Tibial artery (tissue), 4 donors: Measurements from ENCODE around the gene MICB.
"Not testable (repeated sequence)": the region's sequence is repeated elsewhere in the genome, so short reads cannot be mapped to it uniquely, and the experiment has no call there.

ENCODE experiments used
- DNase-seq, 2 donors: peaks; one replicate each; pipeline ENCODE4 v3.0.0-alpha.2; 2019
- H3K27ac ChIP-seq, 2 donors: fragments of 200-600 bp; sonication (generic) in 1 of 2; 1 replicate in 1 of 2; 2 replicates in 1 of 2; pipeline ENCODE4 v1.5.1; 2018 to 2019; ENCODE audit warnings: mild to moderate bottlenecking in 1 of 2
- H3K27me3 ChIP-seq, 2 donors: fragments of 200-600 bp; sonication (generic) in 1 of 2; one replicate each; pipeline versions ENCODE4 v1.5.1 to v1.6.0; 2016 to 2019
- H3K36me3 ChIP-seq, 3 donors: fragments of 200-600 bp; sonication (generic) in 2 of 3; one replicate each; pipeline ENCODE4 v1.5.1; 2016 to 2019; ENCODE audit warnings: mild to moderate bottlenecking in 2 of 3
- H3K4me1 ChIP-seq, 4 donors: fragments of 200-600 bp; sonication (generic) in 2 of 4; 1 replicate in 3 of 4; 2 replicates in 1 of 4; pipeline ENCODE4 v1.5.1; 2016 to 2019
- H3K4me3 ChIP-seq, 2 donors: fragments of 200-600 bp; sonication (generic) in 1 of 2; 1 replicate in 1 of 2; 2 replicates in 1 of 2; pipeline ENCODE4 v1.5.1; 2018 to 2019; ENCODE audit warnings: mild to moderate bottlenecking in 2 of 2
- H3K9me3 ChIP-seq, 3 donors: fragments of 200-600 bp; sonication (generic) in 1 of 3; one replicate each; pipeline ENCODE4 v1.5.1; 2016 to 2019
- CTCF ChIP-seq, 2 experiments: fragments of 200-600 bp in 1 of 2; fragments of 450-650 bp in 1 of 2; IDR thresholded peaks; one replicate each; pipeline ENCODE4 v1.5.1; 2017 to 2019; ENCODE audit warnings: antibody characterized with exemption in 2 of 2, mild to moderate bottlenecking in 1 of 2, moderate library complexity in 1 of 2
- intact Hi-C: fragments of 100-400 bp; cut with DNase I; formaldehyde crosslinking; loops from one replicate; pipeline ENCODE4 v1.15.0; 2023; ENCODE audit warnings: low total_unique reads

MICB gene

GRCh38 chr6:31485055-31485454 is 12.9 kb upstream of the MICB start:
- H3K4me3 ChIP-seq: no peak overlapping the region
- H3K4me1 ChIP-seq: no peaks in the 10 kb centered on the region
- intact Hi-C loops: no loop called here
- no peaks in the 10 kb centered on the region for H3K9me3 ChIP-seq
- H3K27ac ChIP-seq: no peak overlapping the region
- H3K27me3 ChIP-seq: no peaks in the 10 kb centered on the region
- no peak for DNase-seq
- H3K36me3 ChIP-seq: no peaks in the 10 kb centered on the region
- no peak for TF ChIP-seq CTCF (IDR thresholded peaks at IDR 0.05)

GRCh38 chr6:31486065-31486837 is 11.7 kb upstream of the MICB start:
- H3K4me3 ChIP-seq, H3K27ac ChIP-seq, DNase-seq, H3K9me3 ChIP-seq, H3K4me1 ChIP-seq, H3K27me3 ChIP-seq, H3K36me3 ChIP-seq, intact Hi-C loops: not testable (repeated sequence)

GRCh38 chr6:31487674-31488073 is 10.3 kb upstream of the MICB start:
- intact Hi-C loops, H3K9me3 ChIP-seq, H3K27me3 ChIP-seq, H3K4me1 ChIP-seq, H3K27ac ChIP-seq, H3K4me3 ChIP-seq, H3K36me3 ChIP-seq, DNase-seq: not testable (repeated sequence)

GRCh38 chr6:31489086-31489485 is 8.9 kb upstream of the MICB start:
- no peak overlapping the region for H3K4me3 ChIP-seq
- H3K4me1 ChIP-seq: peaks cover 0 to 16% (median under 1%) of the 10 kb centered on the region in 4 donors
- no peak for DNase-seq
- no peak for TF ChIP-seq CTCF (IDR thresholded peaks at IDR 0.05)
- no peak overlapping the region for H3K27ac ChIP-seq
- no peaks in the 10 kb centered on the region for H3K36me3 ChIP-seq
- intact Hi-C loops: no loop called here
- H3K27me3 ChIP-seq: no peaks in the 10 kb centered on the region
- H3K9me3 ChIP-seq: no peaks in the 10 kb centered on the region

GRCh38 chr6:31490115-31490873 is 7.7 kb upstream of the MICB start:
- no peaks in the 10 kb centered on the region for H3K36me3 ChIP-seq

GRCh38 chr6:31493550-31493874 is 4.4 kb upstream of the MICB start:
- H3K27me3 ChIP-seq, H3K27ac ChIP-seq, H3K9me3 ChIP-seq, DNase-seq, H3K36me3 ChIP-seq, intact Hi-C loops: not testable (repeated sequence)
- peaks cover 0 to 56% (median 12%) of the 10 kb centered on the region in 4 donors for H3K4me1 ChIP-seq
- peak overlapping the region; percentile 62 to 67 for H3K4me3 ChIP-seq

More at GRCh38 chr6:31490115-31490873, 7.7 kb upstream of the MICB start:
- Histone ChIP-seq H3K4me3 (no peak overlapping the region), H3K9me3 (no peaks in the 10 kb centered on the region), H3K4me1 (peaks cover 0 to 28% (median 3%) of the 10 kb centered on the region in 4 donors), H3K27ac (no peak overlapping the region), H3K27me3 (no peaks in the 10 kb centered on the region)
- TF ChIP-seq CTCF (IDR thresholded peaks at IDR 0.05): no peak
- peak in 1 of 2 donors; percentile 41 for DNase-seq
- intact Hi-C loops: no loop called here
